ENCODE results near the gene GNAZ.

The GNAZ gene

GRCh38 chr22:23106344-23106743 lies 36.0 kb downstream of the GNAZ start:
- no peak for TF ChIP-seq GATA2 (IDR thresholded peaks at IDR 0.05; ENCODE audit: low read depth, low read length)
- no peak for TF ChIP-seq GATA3 (IDR thresholded peaks at IDR 0.05; ENCODE audit: low read depth, low read length)

DNA sequence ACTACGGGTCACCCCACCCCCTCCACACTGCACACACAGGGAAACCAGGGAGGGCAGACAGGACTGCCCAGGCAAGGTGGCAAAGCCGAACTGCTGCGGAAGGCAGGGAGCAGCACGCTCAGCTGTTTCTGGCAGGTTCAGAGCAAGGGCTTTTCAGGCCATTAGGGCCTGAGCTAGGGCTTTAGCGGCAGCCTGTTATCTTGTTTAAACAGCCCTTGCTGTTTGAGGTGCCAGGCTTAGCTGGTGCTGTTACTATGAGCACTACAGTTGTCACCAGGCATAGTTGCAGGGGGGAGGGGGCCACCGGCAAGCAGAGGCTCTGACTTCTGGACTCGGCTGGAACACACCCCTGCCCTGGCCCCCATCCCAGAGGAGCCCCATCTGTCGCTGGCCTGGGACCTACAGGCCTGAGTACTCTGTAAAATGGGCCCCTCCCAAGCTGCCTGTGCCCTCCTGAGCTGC lies 36.6 kb downstream of the GNAZ start:
- TF ChIP-seq GATA3 (IDR thresholded peaks at IDR 0.05; ENCODE audit: low read depth, low read length) (no peak), GATA2 (IDR thresholded peaks at IDR 0.05; ENCODE audit: low read depth, low read length) (no peak)

- TF ChIP-seq GATA2 (IDR thresholded peaks at IDR 0.05; ENCODE audit: low read depth, low read length): no peak
- no peak for TF ChIP-seq GATA3 (IDR thresholded peaks at IDR 0.05; ENCODE audit: low read depth, low read length)
These were observed 37.3 kb downstream of the GNAZ start for GRCh38 chr22:23107487-23108248.

GRCh38 chr22:23108249-23109078 lies 38.1 kb downstream of the GNAZ start:
- TF ChIP-seq GATA3 (IDR thresholded peaks at IDR 0.05; ENCODE audit: low read depth, low read length): no peak

- TF ChIP-seq GATA3 (IDR thresholded peaks at IDR 0.05; ENCODE audit: low read depth, low read length): no peak
- TF ChIP-seq GATA2 (IDR thresholded peaks at IDR 0.05; ENCODE audit: low read depth, low read length): no peak
These were observed 38.7 kb downstream of the GNAZ start for GRCh38 chr22:23109079-23109347.

GRCh38 chr22:23109441-23109978 lies 39.2 kb downstream of the GNAZ start:
- TF ChIP-seq GATA3 (IDR thresholded peaks at IDR 0.05; ENCODE audit: low read depth, low read length): no peak
- TF ChIP-seq GATA2 (IDR thresholded peaks at IDR 0.05; ENCODE audit: low read depth, low read length): no peak

DNA sequence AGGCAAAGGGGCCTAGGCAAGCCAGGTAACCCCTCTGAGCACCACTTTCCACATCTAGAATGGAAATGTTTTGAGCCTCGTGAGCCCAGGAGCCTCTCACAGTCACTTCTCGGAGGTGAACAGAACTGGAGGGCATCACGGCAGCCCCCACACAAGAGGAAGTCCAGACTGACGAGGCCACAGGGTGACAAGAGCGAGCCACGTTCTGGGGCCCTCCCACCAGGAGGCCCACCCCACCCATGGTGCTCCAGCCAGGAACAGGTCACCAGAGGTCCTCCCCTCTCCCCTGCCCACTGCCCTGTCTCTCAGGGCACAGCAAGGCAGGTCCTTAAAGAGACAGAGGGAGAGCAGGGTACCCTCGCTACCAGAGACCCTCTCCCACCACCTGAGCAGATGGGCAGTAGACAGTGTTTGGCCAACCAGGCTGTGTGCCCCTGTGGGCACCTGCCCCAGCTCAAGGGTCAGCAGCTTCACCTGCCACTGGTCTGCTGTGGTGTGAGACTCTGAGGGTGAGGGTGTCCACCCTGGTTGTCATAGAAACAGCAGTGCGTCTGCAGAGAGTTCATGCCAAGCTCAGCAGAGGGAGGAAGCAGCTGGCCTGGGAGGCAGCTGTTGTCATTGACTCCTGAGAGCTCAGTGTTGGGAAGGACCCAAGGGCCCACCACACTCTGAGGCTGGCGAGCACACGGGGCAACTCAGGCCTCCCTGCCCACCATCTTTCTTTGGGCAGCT lies 40.0 kb downstream of the GNAZ start:
- TF ChIP-seq GATA3 (IDR thresholded peaks at IDR 0.05; ENCODE audit: low read depth, low read length) (no peak), GATA2 (IDR thresholded peaks at IDR 0.05; ENCODE audit: low read depth, low read length) (no peak)

GRCh38 chr22:23110922-23111527 lies 40.7 kb downstream of the GNAZ start:
- TF ChIP-seq GATA3 (IDR thresholded peaks at IDR 0.05; ENCODE audit: low read depth, low read length) (no peak), GATA2 (IDR thresholded peaks at IDR 0.05; ENCODE audit: low read depth, low read length) (no peak)

- TF ChIP-seq GATA2 (IDR thresholded peaks at IDR 0.05; ENCODE audit: low read depth, low read length) (no peak), GATA3 (IDR thresholded peaks at IDR 0.05; ENCODE audit: low read depth, low read length) (no peak)
These were observed 42.2 kb downstream of the GNAZ start for GRCh38 chr22:23112472-23113012.

DNA sequence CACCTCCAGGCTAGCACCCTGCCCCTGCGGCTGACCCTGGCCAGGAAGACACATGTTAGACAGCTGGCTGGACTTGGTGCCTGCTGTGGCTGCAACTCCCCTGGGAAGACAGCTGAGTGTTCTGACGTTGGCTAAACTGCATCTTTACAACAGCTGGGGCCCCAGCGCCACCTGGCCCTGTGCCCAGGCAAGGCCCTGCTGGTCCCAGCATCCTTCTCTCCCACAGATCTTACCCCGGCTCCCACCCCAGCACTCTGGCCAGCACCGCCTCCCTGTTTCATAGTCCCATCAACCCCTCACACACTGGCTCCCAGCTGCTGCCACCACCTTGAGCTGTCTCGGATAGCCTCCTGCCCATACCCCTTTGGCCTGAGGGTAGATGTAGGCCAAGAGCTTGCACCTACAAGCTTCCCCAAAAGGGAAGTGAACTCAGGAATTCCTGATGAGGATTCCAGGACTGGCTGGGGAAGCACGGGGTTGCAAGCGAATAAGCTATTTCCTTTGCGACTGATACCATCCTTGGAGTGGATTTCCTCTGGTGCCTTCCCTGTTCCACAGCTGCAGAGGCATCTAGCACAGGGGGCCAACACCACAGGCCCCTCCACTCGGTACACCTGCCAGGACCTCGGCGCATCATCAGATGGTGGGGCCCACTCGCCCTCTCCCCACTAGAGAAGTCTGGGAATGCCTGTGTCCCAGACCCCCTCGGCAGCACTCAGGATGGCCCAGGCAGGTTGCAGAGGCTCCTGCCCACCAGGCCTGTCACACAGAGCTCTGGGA lies 42.9 kb downstream of the GNAZ start:
- no peak for TF ChIP-seq GATA3 (IDR thresholded peaks at IDR 0.05; ENCODE audit: low read depth, low read length)
- no peak for TF ChIP-seq GATA2 (IDR thresholded peaks at IDR 0.05; ENCODE audit: low read depth, low read length)

DNA sequence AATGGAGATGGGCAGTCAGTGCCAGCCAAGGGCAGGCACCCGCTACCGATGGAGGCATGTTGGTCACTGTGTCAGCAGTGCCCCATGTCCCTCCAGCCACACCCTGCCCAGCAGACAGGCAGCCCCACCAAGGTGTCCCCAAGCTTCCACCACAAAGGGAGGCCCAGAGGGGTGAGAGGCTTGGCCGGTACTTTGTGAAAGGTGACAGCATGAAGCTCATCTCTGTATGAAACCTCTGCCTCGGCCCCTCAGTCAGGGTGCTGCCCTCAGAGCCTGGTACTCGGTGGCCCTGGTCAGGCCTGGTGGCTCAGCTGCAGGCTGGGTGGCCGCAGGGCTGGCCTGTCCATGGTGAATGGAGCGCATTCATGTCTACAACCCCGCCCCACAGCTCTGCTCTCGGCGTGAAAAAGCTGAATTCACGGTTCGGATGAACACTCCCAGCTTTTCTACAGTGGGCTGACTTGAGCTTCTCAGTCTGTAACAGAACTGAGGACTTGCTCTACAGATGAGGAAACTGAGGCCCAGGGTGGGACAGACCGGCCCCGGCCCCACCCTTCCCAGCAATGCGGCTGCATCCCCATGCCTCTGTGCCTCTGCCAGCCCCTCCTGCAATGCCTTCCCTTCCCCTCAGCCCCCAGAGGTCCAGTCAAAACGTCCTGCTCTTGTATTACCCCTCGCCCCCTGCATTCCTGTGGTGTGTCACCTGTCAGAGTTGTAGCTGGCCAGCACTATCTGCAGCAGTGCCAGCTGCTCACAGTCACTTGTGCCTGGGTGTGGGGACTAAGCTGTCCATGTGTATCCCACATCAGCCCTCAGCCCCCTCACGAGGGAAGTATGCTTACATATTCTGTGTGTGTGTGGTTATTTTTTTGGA lies 43.8 kb downstream of the GNAZ start:
- TF ChIP-seq GATA3 (IDR thresholded peaks at IDR 0.05; ENCODE audit: low read depth, low read length) (no peak), GATA2 (IDR thresholded peaks at IDR 0.05; ENCODE audit: low read depth, low read length) (no peak)

GRCh38 chr22:23114721-23115020 lies 44.4 kb downstream of the GNAZ start:
- TF ChIP-seq GATA3 (IDR thresholded peaks at IDR 0.05; ENCODE audit: low read depth, low read length) (no peak), GATA2 (IDR thresholded peaks at IDR 0.05; ENCODE audit: low read depth, low read length) (no peak)
